GM06990 (cell line): ENCODE measurements around the gene NOL9.

Source experiments
- DNase-seq: peaks from one replicate; pipeline ENCODE4 v3.0.0-alpha.2; 2011; ENCODE audit not compliant: insufficient read length; ENCODE audit errors: extremely low read depth
- H3K27me3 ChIP-seq: replicated peaks from 2 replicates; pipeline ENCODE4 v1.6.0; 2011; ENCODE audit warnings: low read length; ENCODE audit not compliant: control insufficient read depth, insufficient read depth
- H3K36me3 ChIP-seq: 2 replicates; pipeline ENCODE4 v1.5.1; 2011; ENCODE audit warnings: low read length; ENCODE audit not compliant: control insufficient read depth, insufficient read depth
- H3K4me3 ChIP-seq: replicated peaks from 2 replicates; pipeline ENCODE4 v1.5.1; 2011; ENCODE audit warnings: low read depth, mild to moderate bottlenecking, control low read depth, low read length
- CTCF ChIP-seq: IDR thresholded peaks from 2 replicates; pipeline ENCODE4 v1.5.1; 2011; ENCODE audit warnings: low read length, control low read depth, mild to moderate bottlenecking, inconsistent platforms; ENCODE audit not compliant: insufficient read depth, poor library complexity, severe bottlenecking

Gene NOL9

GRCh38 chr1:6483761-6484117 lies 70.6 kb downstream of the NOL9 start:
- Histone ChIP-seq H3K27me3 (no peaks in the 10 kb centered on the region; the same call in 1 of the 2 replicates), H3K4me3 (no peak overlapping the region), H3K36me3 (no peaks in the 10 kb centered on the region)
- no peak for DNase-seq
- TF ChIP-seq CTCF = no peak

- H3K36me3 ChIP-seq = no peaks in the 10 kb centered on the region
- H3K4me3 ChIP-seq = no peak overlapping the region
- no peaks in the 10 kb centered on the region; the same call in 1 of the 2 replicates for H3K27me3 ChIP-seq
- no peak for TF ChIP-seq CTCF
- DNase-seq = no peak
Measured at GRCh38 chr1:6483017-6483760, 71.1 kb downstream of the NOL9 start.

- Histone ChIP-seq H3K27me3 (no peaks in the 10 kb centered on the region; the same call in 1 of the 2 replicates), H3K4me3 (no peak overlapping the region), H3K36me3 (no peaks in the 10 kb centered on the region)
- DNase-seq = no peak
- TF ChIP-seq CTCF = no peak
Measured at GRCh38 chr1:6481820-6482219, 72.5 kb downstream of the NOL9 start.

GRCh38 chr1:6477039-6477820 lies 77.1 kb downstream of the NOL9 start:
- no peaks in the 10 kb centered on the region for H3K27me3 ChIP-seq
- TF ChIP-seq CTCF = no peak
- no peaks in the 10 kb centered on the region for H3K36me3 ChIP-seq
- H3K4me3 ChIP-seq = no peak overlapping the region
- no peak for DNase-seq

- no peak for DNase-seq
- H3K4me3 ChIP-seq = no peak overlapping the region
- TF ChIP-seq CTCF = no peak
- no peaks in the 10 kb centered on the region for H3K27me3 ChIP-seq
- no peaks in the 10 kb centered on the region for H3K36me3 ChIP-seq
Measured at GRCh38 chr1:6476483-6476882, 77.8 kb downstream of the NOL9 start.
